ENCODE data around the gene YIPF1. TPM values are rescaled to one million over a fixed set of nuclear protein-coding genes. Genes with fewer than 3 reads are reported as not detected.

Gene YIPF1
- 18.3 TPM for total RNA-seq

DNA sequence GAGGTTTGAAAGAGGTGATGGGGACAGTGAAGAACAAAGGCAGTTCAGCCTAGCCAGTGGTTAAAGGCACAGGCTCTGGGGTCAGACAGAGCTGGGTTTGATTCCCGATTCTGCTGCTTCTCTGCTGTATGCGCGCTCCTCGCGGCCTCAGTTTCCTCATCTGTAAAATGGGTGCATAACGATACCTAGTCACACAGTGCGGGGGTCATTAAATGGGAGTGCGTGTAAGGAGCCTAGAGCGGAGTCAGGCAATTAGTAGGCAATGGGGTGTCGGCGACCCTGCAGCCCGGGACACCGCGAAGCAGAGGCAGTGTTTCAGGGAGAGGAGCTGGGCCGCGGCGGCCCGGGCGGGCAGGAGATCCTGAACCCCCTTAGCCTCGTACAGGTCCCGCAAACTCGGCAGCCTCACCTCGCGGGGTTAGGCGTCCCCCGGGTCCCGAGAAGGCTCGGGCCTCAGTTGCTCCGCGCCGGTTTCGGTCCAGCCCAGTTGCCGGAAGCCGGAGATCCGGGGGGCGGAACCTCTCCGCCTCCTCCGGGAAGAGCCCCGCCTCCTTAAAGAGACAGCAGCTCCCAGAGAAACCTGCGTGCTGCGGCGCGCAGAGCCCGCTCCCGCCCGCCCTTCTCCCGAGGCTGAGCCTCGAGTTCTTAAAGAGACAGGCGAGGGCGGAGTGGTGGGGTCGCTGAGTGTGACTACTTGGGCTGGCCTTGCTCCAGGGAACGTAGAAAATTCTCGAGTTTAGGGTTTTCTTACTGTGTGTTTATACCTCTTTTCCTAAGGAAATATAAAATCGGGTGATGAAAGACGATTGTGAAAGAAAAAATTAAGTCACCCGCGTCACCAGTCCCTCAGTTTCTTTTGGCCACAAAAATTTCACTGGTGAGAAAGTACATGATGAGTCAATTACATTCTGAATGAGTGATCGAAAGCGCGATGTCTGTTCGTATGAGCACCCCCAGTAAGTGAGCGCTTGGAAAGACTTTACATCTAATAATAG, at the start of gene YIPF1:
Gene YIPF1, minus strand, starts transcription at position 494 of the 995 bp plus-strand sequence. CDS start 860 bp downstream, outside the sequence.
- peak; percentile 93 for DNase-seq (ENCODE audit: low spot score)
- ATAC-seq, result peak; percentile 92

DNA sequence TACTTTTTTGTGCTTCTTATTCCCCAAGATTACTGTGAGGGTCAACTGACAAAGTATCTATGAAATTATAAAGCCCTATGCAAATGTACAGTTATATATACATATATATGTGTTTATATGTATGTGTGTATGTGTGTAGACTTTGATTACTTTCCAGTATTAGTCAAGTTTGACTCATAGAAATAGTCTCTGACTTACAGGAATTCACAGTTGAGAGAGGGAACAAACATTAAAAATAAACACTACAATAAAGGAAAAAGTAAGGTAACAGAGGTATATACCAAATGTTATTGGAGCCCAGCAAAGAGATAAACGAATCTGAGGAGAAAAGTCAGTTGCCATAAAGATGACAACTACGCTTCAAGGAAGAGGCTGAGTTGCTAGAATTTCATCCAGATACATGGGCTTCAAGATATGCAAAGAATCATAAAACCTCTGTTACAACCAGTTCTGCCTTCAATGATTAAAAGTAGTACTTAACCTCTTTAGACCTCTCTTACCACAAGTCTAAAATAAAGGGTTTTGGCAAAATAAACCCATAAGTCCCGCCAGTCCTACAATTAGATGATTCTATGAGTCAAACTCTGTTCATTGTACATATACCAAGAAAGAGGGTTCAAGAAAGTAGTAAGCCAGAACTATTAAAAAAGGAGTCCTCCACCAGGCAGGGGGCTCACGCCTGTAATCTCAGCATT, 48.7 kb upstream of the YIPF1 start:
- DNase-seq (ENCODE audit: low spot score) (no peak), ATAC-seq (no peak)

DNA sequence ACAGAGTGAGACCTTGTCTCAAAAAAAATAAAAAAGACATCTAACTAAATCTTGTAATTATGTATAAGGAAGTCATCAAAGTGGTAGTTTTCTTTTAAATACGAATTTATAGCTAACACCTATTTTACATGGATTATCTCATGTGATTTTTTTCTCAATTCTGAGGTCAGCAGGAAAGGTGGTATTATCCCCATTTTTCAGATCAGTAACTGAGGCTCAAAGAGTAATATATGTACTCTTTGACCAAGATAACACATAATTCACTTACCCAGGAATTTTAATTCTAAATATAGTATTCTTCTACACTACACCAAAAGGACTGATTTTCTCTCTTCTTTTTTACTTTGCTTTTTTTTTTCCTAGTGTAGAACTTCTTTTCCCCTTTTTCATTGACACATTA, 46.8 kb upstream of the YIPF1 start:
- no peak for DNase-seq (ENCODE audit: low spot score)

DNA sequence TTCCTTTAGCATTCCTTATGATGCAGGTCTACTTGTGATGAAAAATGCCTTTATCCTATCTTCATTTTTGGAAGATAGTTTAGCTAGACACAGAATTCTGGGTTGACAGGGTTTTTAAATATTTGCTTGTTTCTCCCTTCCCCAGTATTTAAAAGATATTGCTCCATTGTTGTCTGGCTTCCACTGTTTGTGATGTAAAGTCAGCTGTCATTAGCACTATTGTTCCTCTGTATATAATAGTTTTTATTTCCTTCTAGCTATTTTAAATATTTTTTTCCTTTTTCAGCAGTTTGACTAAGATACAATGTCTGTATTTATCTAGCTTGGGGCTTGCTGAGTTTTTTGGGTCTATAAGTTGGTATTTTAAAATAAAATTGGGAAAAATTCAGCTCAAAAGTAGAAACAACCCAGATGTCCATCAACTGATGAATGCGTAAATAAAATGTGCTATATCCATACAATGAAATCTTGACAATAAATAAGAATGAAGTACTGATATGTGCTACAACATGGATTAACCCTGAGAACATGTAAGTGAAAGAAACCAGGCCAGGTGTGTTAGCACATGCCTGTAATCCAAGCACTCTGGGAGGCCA, 44.7 kb upstream of the YIPF1 start:
- ATAC-seq (no peak), DNase-seq (ENCODE audit: low spot score) (no peak)

More for the DNA sequence above, 46.8 kb upstream of the YIPF1 start:
- no peak for ATAC-seq

DNA sequence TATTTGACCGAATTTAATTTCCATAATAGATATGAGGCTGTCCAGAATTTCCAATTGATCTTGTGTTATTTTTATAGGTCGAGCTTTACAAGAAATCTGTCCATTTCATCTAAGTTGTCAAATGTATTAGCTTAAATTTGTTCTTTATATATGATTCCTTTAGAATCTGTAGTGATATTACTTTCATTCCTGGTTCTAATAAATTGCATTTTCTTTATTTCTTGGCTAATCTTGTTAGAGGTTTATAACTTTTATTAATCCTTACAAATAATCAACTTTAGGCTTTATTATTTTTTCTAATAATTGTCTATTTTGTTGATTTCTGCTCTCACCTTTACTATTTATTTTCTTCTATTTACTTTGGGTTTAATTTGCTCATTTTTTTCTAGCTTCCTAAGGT, 41.9 kb upstream of the YIPF1 start:
- ATAC-seq (no peak), DNase-seq (ENCODE audit: low spot score) (no peak)

DNA sequence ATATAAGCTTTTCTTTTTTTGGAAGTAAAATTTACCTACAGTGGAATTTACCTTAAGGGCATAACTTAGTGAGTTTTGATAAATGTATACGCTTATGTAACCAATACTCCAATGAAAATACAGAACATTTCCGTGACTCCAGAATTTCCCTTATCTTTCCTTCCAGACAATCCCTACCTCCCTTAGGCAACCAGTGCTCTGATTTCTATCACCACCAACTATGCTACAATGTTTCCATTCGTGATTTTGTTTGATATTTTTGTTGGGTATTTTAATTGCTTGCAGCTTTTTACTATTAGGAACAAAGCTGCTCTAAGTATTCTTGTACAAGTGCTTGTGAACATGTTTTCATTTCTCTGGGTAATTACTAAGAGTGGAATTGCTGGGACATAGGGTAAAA, 41.3 kb upstream of the YIPF1 start:
- DNase-seq (ENCODE audit: low spot score) (no peak), ATAC-seq (no peak)

DNA sequence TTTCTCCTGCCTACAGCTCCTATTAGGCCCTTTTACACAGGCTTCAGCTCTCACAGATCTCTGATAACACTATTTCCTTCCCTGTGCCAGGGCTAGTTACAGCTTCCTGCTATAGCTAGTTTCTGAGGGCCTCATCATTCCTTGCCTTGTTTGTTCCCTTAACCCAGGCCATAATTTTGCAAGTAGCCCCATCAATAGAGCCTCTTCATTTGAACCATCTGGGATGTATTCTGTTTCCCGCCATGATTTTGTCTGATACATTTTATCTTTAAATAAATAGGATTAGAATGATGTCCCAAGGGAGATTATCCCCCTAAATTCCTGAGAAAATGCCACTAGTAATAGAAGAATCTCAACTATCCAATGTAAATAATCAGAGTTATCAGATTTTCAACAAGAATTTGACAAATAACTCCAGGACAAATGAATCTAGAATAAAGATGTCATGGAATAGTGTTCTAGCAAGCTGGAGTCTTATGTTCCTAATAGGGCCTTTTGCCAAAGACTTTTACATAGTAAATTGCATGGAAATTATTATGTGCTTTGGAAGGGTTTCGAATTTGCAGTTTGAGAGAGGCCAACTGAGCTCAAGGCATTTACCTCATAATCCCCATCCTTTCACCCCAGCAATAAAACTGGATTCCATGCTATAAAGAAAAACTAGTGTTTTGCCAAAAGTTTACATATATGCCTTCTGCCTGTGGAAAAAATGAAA, 39.8 kb upstream of the YIPF1 start:
- DNase-seq (ENCODE audit: low spot score) (no peak), ATAC-seq (no peak)

DNA sequence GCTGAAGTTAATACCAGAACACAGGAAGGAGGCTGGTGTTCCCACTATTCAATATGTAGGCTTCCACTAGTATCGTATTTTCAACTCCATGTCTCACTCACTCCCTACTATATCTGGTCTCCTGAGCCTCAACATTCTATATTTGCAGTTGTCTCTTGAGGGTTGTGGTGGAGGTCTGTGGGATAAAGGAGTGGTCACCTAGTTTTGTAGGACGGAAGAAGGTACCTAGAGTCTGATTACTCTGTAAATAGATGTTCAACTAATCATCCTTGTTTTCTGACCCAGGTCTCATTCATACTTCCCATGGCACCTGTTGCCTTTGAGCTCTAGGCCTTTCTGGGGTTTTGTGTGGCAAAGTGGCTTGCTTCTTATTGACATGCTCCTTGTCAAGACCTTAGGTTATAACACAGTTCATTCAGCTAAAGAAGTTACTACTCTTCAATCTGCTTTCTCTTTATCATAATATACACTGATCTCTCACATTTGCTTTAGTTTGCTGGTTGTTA, 37.8 kb upstream of the YIPF1 start:
- no peak for DNase-seq (ENCODE audit: low spot score)
- ATAC-seq, result no peak

DNA sequence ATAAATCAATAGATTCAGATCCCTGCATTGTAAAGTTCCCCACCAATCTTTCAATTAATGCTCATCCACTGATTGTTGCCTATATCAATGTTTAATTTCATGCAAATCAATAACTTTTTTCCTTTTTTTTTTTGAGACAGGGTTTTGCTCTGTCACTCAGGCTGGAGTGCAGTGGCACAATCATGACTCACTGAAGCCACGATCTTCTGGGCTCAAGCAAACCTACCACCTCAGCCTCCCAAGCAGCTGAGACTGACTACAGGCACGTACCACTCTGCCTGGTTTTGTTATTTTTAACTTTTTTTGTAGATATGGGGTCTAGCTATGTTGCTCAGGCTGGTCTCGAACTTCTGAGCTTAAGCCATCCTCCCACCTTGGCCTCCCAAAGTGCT, 30.1 kb upstream of the YIPF1 start:
- DNase-seq (ENCODE audit: low spot score) (no peak), ATAC-seq (peak; percentile 8)

DNA sequence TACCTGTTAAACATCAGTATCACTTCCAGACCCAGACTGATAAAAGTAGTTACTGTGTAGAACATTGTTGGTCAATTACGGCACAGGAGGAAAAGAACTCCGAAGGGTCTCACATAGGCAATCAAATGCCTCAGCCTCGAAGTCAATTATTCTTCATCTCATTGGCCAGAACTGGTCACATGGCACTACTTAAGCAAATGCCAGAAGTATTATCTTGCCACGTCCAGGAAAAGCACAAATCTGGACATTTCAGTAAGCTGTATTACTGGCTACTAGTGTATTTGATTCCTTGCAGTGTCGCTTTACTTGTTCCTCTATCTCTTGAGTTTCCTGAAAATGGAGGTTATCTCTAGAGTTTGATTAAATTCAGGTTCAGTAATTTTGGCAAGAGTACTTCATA, 28.7 kb upstream of the YIPF1 start:
- ATAC-seq (peak; percentile 21), DNase-seq (ENCODE audit: low spot score) (no peak)

DNA sequence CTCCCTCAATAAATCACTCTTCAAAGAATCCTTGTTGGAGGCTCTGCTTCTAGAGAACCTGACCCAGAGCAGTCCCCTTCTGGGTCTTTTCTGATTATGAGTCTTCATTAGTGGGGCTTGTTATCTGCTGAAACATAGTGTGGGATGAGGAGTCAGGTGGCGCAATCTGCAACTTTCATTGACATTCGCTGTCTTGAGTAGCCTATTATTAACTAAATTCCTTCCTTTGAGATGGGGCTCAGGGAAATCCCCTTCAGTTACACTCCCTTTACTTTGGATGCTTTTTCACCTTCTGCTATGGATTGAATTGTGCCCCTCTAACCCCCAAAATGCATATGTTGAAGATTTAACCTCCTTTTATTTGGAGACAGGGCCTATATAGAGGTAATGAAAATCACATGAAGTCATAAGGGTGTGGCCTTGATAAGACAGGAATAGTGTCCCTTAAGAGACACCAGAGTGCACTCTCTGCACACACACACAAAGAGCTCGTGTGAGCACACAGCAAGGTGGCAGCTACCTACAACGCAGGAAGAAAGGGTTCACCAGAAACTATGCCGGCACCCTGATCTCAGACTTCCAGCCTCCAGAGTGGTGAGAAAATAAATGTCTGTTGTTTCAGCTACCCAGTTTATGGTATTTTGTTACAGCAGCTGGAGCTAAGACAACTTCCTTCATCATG, 23.9 kb upstream of the YIPF1 start:
- no peak for ATAC-seq

DNA sequence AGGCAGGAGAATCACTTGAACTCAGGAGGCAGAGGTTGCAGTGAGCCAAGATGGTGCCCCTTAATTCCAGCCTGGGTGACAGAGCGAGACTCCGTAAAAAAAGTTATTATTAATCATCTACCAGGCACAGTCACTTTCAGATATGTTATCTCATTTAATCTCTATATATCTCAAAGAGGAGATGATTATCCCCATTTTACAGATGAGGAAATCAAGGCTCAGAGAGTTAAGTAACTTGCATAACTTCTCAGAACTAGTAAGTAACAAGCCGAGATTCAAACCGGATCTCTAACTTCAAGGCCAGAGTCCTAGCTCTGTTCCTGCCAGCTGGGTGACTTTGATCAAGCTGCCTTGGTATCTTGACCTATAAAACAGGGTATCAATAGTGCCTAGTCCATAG, 21.8 kb upstream of the YIPF1 start:
- ATAC-seq, result no peak
- DNase-seq (ENCODE audit: low spot score), result no peak

More for the DNA sequence above, 23.9 kb upstream of the YIPF1 start:
- DNase-seq (ENCODE audit: low spot score), result no peak

DNA sequence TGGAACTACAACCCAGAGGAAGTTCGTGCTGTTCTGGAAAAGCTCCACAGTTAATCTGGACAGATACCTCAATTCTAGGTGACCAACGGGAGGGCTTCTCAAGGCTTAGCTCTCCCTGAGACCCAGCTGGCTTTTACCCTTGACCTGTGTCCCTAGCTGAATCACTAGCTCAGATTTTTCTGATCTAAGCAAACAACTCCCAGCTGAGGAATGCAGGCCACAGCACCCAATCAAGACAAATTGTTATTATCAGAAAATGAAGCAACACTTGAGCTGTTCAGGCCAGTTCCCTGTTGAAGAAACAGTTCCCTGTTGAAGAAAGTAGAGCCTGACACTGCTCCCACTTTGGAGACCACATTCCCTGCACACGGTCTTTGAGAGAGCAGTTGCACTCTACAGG, 20.3 kb upstream of the YIPF1 start:
- peak; percentile 54 for ATAC-seq
- peak; percentile 26 for DNase-seq (ENCODE audit: low spot score)

DNA sequence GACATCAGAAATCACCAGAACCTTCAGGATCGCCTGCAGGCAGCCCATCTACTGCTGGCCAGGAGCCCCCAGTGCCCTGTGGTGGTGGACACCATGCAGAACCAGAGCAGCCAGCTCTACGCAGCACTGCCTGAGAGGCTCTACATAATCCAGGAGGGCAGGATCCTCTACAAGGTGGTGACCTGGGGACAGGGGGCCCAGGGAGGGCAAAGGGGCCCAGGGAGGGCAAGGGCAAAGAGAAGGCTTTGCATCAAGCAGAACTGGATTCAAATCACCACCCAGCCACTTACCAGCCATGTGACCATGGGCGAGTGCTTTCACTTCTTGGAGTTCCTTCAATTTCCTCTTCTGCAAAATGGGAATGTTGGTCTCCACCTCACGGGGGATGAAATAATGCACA, 16.5 kb upstream of the YIPF1 start:
- DNase-seq (ENCODE audit: low spot score), result peak; percentile 24
- ATAC-seq, result no peak

DNA sequence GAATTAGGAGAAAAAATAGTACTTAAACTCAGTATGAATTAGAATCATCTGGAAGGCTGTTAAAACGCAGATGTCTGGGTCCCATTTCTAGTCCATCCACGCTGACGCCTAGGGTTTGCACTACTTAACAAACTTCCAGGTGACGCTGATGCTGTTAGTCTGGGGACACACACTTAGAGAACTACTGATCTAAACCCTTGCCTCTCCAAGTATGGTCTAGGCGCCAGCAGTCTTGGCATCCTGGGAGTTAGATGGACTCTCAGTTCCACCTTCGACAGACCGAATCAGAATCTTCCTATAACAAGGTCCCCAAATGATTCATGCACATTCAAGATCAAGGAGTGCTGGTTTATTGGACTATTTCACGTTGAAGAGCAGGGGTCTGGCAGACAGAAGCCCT, 15.9 kb upstream of the YIPF1 start:
- DNase-seq (ENCODE audit: low spot score), result no peak
- ATAC-seq, result no peak

DNA sequence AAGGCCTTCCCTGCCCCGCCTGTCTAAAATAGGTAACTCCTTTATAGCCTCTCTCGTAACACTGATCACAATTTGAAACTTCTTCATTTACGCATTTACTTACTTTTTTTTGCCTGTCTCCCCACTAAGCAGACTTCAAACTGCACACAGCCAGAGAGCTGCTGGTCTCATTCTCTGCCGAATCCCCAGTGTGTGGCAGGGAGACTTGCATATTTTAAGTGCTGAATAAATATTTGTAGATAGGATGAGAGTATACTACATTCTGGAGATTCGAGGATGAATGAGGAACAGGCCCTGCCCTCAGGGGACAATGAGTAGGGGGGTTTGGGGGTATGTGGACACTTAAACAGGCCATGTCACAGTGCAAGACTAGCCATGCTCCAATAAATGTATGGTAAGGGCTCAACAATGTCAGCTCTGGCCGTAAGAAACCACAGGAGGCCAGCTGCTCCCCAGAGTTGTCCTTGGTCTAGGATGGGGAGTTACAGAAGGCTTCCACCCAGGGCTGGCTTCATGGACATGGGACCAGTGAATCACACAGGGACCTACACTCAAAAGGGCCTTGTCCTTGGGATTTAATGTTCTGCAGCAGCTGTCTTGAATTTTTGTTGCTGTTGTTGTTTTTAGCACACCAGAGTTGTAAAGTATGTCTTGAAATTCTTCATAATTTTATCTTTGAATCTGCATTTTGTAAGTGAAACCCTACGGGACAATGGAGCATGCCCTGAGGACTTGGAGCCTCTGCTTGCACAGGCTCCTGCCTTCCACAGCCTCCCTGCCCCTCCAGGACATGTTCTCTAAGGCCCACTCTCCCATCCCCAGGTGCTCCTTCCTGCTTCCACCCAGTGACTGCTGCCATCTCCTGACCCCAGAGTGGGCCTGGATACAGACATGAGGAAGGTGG, 12.9 kb upstream of the YIPF1 start:
- DNase-seq (ENCODE audit: low spot score) (peak; percentile 19), ATAC-seq (no peak)

DNA sequence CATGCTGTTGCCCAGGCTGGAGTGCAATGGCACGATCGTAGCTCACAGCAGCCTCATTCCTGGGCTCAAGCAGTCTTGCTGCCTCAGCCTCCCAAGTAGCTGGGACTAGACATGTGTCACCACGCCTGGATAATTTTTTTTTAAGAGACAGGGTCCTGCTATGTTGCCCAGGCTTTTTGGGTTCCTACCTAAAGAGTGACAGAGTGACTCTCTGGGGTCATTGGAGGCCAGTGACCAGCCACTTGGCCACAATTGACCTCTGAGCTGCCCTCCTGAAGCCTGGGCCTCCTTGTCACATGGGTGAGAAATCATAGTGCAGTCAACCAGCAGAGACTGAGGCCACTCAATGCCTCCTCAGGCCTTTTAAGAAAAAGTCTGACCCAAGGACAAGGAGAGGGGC, 10.1 kb upstream of the YIPF1 start:
- peak; percentile 67 for DNase-seq (ENCODE audit: low spot score)
- ATAC-seq, result peak; percentile 51

DNA sequence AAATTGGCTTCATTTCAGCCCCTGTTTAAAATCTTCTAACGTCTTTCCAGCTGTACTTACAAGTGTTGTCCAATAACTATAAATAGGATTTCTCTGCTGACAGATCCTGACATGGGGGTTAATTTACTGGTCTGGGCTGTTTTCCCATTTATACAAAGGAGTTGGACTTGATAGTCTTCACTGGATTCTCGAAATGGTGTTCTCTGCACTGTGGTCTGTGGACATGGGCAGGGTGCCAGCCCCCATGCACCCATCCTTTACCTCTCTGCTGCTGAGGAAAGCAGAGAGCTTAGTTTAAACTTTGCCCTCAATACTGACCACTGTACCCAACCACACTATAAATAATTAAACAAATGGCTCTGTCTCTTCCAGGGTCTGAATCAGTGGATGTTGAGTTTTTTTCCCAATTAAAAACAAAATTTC, 9.6 kb upstream of the YIPF1 start:
- DNase-seq (ENCODE audit: low spot score) (peak; percentile 95), ATAC-seq (peak; percentile 79)

DNA sequence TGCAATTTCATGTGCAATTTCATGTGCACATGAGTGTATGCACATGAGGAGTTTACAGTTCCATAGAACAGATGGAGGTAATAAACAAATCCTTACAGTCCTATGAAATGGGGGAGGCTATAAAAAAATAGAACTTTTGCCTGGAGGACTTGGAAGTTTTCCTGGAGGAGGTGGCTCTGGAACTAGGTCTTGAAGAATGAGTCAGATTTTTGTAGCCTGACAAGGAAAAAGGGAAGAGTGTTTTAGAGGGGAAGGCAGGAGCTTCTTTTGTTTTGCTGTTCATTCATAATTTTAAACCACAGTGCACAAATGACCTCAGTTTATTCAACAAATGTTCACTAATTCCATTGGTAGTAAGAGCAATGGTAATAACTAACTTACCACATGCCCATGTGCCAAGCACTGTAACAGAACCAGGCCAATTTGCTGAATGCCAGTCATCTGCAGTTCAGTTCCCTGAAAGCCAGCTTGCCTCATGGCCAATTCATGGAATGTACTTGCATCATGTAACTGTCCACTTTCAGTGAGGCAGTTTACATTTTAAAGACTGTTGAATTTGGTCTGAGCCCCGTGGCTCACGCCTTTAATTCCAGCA, 7.1 kb upstream of the YIPF1 start:
- DNase-seq (ENCODE audit: low spot score) (peak; percentile 78), ATAC-seq (peak; percentile 35)
